HG02852 (cell line): ENCODE data around the gene SURF4.
"Not testable (repeated sequence)": the region's sequence is repeated elsewhere in the genome, so short reads cannot be mapped to it uniquely, and the experiment has no call there.

Source experiments
- ATAC-seq: cut with Tn5 transposase; IDR thresholded peaks from one replicate; pipeline ENCODE4 v1.9.1; 2021; ENCODE audit warnings: mild to moderate bottlenecking, moderate library complexity; ENCODE audit not compliant: unreplicated experiment

The SURF4 gene

GRCh38 chr9:133397895-133398294 is 22.0 kb upstream of the SURF4 start:
- no peak for ATAC-seq

- no peak for ATAC-seq
Observed at GRCh38 chr9:133397370-133397769, 21.5 kb upstream of the SURF4 start.

GRCh38 chr9:133396952-133397351 is 21.1 kb upstream of the SURF4 start:
- no peak for ATAC-seq

GRCh38 chr9:133394687-133395271 is 18.9 kb upstream of the SURF4 start:
- ATAC-seq = no peak

DNA sequence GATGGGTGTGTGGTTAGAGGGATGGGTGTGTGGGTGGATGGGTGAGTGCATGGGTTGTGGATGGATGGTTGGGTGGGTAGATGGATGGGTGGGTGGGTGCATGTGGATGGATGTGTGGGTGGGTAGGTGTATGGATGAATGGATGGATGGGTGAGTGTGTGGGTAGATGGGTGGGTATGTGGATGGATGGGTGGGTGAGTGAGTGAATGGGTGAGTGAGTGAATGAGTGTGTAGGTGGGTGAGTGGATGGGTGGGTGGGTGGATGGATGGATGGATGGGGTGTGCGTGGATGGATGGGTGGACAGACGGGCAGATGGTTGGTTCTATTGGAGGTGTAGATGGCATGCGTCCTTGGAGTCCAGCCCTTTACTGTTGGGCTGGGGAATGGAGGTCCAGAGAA is 17.5 kb upstream of the SURF4 start:
- ATAC-seq = no peak

GRCh38 chr9:133392308-133392707 is 16.4 kb upstream of the SURF4 start:
- ATAC-seq = not testable (repeated sequence)

- ATAC-seq = not testable (repeated sequence)
Observed at GRCh38 chr9:133391449-133391848, 15.6 kb upstream of the SURF4 start.

GRCh38 chr9:133390713-133391112 is 14.9 kb upstream of the SURF4 start:
- no peak for ATAC-seq

GRCh38 chr9:133389562-133389961 is 13.7 kb upstream of the SURF4 start:
- ATAC-seq = no peak

DNA sequence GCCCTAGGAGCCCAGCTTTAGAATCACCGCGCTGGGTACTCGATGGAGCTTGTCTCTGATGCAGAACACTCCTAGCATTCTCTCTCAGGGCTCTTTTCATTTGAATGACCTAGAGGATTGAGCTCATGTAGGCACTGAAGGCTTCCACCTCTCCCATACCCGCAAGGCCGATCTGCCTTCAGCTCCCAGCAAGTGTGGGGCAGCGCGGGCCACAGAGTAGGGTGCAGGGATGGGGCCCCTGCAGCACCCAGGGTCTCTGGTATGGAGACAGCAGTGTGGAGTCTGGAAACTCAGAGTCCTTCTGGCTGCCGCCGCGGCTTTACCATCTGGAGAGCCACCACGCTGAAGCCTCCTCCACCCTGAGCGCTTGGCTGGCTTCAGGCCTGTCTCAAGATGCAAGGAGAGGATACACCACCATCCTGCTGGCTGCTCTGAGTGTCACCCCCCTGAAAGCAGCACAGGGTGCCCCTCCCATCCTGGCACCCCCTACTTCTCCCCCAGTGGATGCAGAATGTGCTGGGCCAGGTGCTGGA is 13.2 kb upstream of the SURF4 start:
- ATAC-seq = no peak

DNA sequence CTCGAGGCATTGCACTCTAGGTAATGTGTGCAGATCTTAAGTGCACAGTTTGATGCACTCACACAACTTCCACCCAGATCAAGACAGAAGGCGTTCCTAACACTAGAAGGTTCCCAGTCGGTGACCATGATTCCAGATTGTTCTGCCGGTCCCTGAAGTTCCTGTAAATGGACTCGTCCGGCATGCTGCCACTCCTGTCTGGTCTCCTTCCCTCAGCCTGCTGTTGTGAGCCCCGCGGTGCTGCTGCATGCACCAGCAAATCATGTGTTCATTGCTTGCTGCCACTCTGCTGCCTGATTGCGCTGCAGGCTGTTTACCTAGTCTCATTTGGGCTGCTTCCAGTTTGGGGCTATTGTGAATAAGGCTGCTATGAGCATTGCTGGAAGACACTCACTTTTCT is 11.8 kb upstream of the SURF4 start:
- no peak for ATAC-seq

DNA sequence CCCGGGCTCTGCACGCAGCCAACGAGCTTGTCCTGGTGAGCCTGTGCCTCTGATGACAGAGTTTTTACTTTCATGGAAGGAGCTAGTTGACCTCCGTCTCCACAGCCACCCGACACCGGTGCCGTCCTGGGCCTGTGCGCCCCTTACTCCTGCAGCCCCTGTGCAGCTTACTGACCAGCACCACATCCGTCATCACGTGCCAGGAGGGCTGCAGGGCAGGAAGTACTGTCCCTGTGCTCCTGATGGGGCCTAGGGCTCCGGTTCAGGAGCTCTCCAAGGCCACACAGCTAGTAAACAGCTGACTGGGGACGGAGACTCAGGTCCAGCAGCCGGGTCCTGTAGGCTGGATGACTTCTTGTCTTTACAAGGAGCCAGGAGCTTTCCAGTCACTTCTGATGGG is 10.5 kb upstream of the SURF4 start:
- ATAC-seq = no peak

DNA sequence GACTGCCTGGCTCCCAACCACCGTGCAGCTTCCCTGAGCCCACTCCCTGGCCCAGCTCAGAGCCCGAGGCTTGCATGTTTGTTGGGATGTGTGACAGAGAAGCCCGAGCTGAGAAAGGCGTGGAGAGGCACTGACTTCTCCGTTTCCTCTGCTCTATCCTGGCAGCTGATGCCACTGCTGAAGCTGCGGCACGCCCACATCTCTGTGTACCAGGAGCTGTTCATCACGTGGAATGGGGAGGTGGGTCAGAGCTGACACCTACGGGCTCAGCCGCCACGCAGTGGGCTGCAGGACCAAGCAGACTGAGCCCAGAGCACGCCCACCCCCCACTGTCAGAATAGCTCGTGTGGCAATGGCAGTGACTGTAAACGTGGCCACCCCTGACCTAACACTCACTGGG is 9.6 kb upstream of the SURF4 start:
- ATAC-seq = no peak

DNA sequence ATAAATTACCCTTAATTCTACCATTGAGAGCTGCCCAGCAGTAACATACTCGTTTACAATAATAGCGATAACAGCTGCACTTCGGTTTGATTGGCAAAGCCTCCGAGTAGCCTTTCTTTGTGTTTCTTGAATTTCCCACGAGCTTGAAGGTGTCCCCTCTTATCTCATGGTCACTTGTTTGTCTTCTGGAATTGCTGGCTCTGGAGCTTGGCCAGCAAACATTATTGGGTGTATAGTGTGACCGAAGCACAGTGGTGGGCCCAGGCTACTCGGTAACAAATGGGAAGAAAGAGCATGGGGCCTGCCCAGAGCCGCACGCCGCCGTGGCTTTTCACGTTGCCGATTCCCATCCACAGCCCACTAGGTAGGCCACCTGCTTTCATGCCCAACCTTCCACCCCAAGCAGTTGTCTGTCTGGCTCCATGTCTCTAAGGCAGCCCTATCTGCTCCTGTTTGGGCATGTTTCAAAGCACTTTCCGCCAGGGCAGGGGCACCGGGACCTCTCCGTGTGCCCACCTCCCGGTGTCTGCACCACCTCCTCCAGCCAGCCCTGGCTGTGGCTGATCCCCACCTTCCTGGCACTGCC is 9.0 kb upstream of the SURF4 start:
- ATAC-seq = no peak

DNA sequence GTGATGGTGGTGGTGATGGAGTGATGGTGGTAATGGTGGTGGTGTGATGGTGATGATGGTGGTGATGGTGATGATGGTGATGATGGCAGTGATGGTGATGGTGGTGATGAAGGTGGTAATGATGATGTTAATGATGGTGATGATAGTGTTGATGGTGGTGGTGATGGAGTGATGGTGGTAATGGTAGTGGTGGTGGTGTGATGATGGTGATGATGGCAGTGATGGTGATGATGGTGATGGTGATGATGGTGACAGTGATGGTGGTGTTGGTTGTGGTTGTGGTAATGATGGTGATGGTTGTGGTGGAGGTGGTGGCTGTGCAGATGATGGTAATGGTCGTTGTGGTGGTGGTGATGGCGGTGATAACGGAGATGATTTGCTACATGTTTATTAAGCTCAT is 7.6 kb upstream of the SURF4 start:
- ATAC-seq = no peak

DNA sequence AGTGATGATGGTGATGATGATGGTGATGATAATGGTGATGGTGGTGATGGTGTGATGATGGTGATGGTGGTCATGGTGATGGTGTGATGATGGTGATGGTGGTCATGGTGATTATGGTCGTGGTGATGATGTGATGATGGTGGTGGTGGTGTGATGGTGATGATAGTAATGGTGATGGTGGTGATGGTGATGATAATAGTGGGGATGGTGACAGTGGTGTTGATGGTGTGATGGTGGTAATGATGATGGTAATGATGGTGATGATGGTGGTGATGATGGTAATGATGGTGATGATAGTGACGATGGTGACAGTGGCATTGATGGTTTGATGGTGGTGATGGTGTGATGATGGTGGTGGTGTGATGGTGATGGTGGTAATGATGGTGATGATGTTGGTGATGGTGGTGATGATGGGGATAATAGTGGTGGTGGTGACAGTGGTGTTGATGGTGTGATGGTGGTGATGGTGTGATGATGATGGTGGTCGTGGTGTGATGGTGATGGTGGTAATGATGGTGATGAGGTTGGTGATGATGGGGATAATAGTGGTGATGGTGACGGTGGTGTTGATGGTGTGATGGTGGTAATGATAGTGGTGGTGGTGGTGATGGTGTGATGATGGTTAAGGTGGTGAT is 6.8 kb upstream of the SURF4 start:
- no peak for ATAC-seq

DNA sequence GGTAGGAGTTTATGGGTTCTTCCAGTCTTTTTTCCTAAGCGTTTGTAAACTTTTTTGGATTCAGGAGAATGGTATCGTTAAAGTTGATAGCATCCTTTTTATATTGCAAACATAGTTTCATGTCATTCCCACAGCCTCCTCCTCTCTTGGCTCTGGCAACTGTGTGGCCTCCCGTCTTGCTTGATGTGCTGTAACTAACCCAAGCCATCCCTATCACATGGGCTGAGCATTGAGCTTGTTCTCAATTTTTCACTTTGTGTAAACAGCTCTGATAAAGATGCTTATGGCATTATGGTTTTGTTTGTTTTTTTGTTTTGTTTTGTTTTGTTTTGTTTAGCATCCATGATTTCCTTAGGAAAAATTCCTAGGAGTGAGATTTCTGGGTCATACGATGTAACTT is 4.9 kb upstream of the SURF4 start:
- no peak for ATAC-seq

DNA sequence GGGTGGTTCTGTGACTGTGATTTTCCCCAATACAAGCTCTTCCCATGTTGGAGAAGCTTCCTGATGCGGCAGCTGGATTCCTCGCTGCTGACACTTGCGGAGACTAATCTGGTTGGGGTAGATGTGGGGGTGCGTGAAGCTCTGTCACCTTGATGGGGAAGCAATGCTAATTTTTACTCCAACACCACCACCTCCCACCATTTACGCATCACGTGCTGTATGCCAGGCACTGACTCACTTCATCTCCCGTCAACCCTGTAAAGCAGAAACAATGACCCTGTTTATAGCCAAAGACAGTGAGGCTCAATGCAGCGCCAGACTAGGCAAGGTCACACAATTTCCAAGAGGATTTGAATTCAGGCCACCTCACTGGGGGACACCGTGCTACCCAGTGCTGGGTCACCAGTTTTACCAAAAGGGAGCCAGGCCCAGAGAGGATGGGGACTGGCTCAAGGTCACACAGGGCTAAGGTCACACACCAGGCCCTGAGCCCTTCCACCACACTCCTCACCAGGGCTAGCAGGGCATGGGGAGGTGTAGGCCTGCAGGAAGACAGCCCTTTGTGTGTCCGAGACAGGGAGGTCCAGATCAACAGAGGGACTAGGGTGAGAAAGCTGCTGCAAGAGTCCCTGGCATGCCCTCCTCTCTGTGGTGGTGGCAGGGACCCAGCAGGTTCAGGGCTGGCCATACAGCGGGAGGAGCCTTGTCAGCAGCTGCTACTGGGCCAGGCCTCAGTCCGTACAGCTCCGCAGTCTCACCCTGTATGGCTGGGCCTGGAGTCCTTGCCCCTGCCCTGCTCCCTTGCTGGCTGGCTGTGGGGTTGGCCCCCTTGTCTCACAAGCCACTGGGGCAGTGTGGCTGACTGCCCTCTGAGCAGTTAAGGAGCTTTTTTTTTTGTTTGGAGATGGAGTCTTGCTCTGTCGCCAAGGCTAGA is 3.6 kb upstream of the SURF4 start:
- ATAC-seq = no peak

DNA sequence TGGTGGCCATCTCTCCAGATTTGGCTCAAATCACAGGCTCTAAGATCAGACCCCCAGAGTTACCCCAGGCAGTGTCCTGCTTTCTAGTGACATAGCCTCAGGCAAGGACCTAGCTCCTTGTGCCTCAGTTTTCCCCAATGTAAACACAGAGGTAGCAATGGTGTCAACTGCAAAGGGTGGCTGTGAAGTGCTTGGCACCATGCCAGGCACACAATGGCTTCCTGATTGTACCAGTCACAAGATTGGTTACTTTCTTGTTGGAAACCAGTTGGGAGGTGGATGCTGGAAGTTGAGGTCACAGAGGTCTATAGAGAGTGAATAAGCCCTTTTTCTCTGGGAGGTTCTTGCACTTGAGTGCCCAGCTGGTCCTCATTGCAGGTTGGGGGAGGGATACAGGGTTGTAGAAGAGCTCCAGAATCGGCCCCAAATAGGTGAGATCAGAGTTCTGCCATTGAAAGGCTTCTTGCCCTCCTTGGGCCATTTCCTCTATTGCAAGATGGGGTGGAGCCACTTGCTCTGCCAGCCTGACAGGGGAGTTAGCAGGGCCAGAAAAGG is 2.6 kb upstream of the SURF4 start:
- no peak for ATAC-seq

- no peak for ATAC-seq
Observed at GRCh38 chr9:133377721-133378216, 1.9 kb upstream of the SURF4 start.

GRCh38 chr9:133377280-133377679 is 1.4 kb upstream of the SURF4 start:
- not testable (repeated sequence) for ATAC-seq
